HG03175 (cell line): ENCODE results near the gene HP1BP3.

Experiments
- ATAC-seq: cut with Tn5 transposase; IDR thresholded peaks from one replicate; pipeline ENCODE4 v1.9.1; 2021; ENCODE audit warnings: mild to moderate bottlenecking, moderate library complexity; ENCODE audit not compliant: unreplicated experiment

Gene HP1BP3

DNA sequence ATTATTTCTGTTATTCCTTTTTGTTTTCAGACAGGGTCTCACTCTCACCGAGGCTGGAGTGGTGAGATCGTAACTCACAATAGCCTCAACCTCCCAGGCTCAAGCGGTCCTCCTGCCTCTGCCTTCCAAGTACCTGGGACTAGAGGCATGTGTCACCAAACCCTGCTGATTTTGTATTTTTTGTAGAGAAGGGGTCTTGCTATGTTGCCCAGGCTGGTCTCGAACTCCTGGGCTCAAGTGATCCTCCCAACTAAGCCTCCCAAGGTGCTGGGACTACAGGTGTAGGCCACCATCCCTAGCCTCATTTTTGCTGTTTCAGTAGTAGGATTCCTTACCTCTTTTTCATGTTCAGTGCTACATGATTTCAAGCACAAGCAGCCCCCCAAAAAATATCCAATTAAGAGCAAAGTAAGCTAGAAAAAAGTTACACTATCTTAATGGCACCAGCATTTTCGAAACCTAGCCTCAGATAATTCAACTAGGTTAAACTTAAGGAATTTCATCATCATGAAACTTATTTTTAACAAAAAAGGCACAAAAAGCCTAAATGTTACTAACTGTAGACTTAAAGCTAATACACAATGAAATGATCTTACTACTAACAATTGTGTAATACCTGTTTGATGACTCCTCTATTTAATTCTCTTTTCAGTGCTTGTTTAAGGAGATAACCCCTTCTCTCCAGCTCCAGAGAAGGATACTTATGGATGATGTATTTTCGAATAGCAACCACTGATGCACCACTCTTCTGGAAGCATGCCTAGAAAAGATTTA, 16.6 kb downstream of the HP1BP3 start:
- ATAC-seq = no peak

DNA sequence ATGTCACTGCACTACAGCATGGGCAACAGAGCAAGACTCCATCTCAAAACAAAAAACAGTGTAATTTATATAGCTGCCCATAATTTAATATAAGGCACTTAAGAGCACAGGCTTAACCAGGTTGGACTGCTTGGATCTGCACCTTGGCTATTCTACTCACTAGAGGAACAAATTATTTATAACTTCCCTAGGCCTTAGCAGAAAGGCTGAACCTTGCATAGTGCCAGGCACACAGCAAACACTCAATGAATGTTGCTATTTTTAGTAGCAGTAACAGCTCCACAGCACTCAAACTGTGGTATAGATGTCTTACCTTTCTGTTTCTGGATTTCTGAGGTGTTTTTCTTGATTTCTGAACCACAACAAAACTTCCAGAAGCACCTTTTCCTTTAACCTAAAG, 19.8 kb downstream of the HP1BP3 start:
- no peak for ATAC-seq

DNA sequence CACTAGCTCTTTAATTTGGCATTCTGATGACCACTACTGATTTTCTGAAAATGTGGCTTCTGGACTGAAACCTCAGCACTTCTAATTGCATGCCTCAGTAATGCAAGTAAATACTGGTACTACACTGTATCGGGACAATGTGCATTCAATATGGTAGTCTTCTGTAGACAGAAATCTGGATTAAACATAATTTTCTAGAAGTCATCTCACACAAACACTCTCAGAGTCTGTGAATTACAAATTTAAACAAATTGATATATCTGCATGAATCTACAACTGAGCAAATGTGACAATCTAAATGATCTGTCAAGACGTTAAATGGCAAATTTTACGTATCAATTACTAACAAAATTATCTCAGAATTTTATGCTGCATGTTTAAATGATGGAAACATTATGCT, 23.7 kb downstream of the HP1BP3 start:
- ATAC-seq = no peak

DNA sequence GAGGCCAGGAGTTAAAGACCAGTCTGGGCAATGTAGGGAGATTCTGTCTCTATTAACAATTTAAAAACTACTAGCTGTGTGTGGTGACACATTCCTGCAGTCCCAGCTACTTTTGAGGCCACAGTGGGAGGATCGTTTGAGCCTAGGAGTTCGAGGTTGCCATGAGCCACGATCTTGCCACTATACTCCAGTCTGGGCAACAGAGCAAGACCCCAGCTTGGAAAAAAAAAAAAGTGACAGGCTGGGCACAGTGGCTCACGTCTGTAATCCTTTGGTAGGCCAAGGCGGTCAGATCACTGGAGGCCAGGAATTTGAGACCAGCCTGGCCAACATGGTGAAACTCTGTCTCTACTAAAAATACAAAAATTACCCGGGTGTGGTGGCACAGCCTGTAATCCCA, 26.8 kb downstream of the HP1BP3 start:
- ATAC-seq = no peak

DNA sequence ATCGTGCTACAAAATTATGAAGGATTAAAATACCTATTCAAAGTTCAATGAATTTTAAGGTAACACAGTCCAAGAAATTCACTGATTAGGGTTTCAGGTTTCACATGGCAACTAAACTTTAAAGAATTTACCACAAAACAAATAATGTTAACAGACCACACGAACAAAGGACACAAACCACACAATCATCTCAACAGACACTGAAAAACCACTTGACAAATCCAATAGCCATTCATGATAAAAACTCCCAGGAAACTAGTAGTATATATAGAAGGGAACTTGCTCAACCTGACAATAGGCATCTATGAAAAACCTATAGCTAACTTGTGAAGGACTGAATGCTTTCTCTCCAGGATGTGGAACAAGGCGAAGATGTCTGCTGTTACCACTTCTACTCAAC, 33.5 kb downstream of the HP1BP3 start:
- no peak for ATAC-seq

DNA sequence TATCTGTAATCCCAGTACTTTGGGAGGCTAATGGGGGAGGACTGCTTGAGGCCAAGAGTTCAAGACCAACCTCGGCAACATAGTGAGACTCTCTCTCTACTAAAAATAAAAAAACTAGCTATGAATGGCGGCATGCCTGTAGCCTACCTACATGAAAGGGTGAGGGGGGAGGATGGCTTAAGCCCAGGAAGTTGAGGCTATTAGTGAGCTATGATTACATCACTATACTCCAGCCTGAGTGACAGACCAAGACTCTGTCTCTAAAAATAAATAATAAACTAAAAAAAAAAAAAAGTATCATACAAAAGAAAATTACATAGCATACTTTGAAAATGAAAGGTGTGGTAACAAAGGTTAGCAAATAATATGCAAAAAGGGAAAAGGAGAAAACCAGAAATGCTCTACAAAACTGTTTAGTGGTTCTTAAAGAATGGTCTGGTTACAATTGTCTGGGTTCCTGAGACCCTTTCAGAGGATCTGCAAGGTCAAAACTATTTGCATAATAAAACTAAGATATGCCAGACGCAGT, 35.6 kb downstream of the HP1BP3 start:
- ATAC-seq = no peak

DNA sequence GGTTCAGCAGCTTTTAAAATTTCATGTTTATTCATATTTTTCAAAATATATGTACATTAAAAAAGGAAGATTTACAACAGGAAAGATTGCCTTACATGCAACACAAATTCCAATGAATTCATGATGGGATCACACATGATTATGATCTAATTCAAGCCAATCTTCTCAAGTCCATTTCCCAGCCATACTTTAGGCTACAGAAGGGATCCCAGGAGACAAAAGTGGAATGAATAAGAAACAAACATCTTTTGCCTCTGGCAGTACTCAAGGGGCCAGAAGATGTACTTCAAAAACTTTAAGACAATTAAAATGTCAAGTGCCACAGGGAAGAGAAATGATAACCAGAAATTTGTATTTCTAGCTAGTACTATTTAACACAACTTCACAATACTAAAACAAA, 44.4 kb downstream of the HP1BP3 start:
- ATAC-seq = no peak

DNA sequence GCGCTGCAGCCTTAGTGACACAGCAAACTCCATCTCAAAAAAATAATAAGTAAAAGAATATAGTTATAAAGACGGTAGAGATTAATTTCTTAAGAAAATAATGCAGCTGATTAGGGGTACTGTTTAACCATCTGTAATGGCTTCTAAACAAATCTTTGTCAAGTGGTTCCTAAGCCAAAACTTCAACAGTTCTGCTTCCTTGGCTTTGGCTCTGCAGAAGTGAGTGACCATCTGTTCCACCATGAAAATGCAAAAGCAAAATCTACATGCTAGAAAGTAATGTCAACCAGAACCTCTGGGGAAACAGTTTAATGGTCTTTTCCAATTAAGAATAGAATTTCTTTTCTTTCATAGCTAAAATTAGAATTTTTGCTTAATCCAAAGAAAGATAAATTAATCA, 46.3 kb downstream of the HP1BP3 start:
- ATAC-seq = no peak

DNA sequence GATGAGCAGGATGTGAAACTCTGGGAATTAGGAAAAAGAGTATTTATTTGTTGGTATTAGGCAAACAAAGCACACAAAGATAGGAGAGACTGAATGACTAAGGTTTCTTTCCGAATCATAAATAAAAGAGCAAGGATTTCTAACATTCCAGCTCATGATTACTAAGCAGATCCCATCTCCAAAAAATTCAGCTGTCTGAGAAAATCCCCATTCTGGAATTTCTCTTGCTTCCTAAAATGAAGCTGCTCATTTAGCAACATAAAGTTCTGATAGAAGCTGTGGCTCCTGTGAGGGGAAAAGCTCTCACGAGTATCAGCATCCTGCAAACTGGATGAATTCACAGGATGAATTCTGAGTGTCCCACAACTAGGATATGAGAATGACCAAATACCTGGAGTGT, 47.9 kb downstream of the HP1BP3 start:
- ATAC-seq = no peak

DNA sequence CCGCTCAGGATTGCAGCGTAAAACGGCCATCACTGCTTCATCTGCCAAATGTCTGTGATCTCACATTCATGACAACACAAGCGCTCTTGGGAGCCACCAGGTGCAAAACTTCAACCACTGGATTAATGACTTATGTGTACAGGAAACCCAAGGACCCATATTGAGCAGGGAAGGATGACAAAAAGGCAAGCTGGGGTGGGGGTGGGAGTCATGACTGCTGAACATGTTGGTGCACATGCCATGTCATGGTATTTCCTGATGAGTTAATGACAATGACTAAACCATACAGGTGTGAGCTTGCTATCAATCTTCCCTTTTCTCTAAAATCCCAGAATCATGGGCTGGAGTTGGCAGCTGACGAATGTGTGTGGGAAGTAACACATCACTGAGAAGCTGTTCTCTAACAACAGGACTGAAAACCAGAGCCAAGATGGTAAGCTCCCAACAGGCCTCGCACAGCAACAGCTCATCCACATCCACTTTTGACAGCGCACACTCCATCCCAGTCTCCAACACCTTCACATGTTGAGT, 51.5 kb downstream of the HP1BP3 start:
- no peak for ATAC-seq

DNA sequence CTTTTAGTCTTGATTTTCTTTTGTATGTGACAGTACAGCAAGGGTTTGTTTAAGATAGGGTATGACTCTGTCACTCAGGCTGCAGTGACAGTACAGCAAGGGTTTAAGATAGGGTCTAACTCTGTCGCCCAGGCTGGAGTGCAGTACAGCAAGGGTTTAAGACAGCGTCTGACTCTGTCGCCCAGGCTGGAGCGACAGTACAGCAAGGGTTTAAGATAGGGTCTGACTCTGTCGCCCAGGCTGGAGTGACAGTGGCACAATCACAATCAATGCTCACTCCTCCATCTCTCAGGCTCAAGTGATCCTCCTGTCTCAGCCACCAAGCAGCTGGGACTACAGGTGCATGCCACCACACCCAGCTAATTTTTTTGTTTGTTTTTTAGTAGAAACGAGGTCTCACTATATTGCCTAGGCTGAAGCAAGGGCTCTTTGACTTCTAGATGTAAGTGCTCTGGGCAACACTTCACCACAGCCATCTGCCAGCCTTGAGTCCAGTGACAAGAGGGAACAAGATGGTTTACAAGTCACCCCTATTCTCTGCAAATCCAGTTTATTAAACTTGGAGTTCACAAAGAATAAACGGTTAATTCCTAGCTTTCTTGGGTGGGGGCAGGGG, 53.6 kb downstream of the HP1BP3 start:
- no peak for ATAC-seq

DNA sequence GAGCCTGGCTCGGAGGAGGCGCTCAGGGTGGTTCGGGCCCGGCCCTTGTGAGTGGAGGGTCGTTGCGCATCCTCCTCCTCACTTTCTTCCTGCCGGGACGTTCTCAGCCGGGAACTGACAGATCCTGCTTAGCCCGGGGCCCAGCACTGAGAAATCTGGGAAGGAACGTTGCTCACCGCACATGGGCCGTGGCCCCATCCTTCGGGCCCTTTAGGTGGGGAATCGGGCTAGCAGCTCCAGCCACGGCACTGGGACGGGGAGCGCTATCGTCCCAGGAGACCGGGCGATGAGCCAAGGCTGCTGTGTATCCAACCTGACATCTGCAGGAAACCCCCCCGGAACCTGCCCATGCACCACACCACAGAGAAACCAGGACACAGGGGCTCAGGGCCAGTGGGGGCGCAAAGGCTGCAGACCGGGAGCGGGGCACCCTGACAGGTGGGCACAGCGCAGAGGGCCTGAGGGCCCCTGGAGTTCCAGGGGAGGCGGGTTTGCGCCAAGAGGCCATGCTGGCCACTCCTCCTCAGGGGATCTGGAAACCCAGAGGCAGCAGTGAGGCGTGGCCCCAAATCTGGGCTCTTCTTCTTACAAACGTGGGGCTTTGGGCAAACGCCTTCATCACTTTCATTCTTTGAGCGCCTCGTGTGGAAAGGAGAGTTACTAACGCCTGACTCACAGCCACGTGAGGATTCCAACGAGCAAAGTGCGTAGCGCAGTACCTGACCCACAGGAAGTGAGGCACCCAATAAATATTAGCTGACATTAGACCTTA, 54.3 kb downstream of the HP1BP3 start, which contains the start of gene SH2D5:
Gene SH2D5, minus strand, starts transcription at position 116 of the 772 bp plus-strand sequence. CDS start 4,659 bp downstream, outside the sequence.
- peak; percentile 51 for ATAC-seq

DNA sequence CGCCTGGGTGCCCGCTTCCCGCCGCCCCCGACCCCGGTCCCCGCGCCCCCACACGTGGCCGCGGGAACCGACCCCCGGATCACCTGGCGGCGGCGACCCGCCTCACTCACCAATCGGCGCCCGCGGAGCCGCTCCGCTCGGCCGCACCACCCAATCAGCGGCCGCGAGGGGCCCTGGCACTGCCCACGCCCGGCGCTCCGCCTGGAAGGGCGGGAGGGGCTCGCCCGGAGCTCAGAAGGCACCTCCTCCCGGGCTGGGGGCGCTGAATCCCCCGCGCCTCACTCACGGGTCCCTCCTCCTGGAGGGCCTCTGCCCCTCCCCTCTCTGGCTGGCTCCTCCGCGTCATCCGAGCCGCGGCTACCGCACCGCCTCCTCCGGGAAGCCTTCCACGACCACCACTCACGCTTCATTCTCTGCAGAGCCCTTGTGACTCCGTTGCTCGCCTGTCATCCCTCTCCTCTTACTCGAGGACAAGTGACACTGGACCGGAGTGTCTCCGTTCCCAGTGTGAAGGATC, 55.0 kb downstream of the HP1BP3 start:
- peak; percentile 37 for ATAC-seq

DNA sequence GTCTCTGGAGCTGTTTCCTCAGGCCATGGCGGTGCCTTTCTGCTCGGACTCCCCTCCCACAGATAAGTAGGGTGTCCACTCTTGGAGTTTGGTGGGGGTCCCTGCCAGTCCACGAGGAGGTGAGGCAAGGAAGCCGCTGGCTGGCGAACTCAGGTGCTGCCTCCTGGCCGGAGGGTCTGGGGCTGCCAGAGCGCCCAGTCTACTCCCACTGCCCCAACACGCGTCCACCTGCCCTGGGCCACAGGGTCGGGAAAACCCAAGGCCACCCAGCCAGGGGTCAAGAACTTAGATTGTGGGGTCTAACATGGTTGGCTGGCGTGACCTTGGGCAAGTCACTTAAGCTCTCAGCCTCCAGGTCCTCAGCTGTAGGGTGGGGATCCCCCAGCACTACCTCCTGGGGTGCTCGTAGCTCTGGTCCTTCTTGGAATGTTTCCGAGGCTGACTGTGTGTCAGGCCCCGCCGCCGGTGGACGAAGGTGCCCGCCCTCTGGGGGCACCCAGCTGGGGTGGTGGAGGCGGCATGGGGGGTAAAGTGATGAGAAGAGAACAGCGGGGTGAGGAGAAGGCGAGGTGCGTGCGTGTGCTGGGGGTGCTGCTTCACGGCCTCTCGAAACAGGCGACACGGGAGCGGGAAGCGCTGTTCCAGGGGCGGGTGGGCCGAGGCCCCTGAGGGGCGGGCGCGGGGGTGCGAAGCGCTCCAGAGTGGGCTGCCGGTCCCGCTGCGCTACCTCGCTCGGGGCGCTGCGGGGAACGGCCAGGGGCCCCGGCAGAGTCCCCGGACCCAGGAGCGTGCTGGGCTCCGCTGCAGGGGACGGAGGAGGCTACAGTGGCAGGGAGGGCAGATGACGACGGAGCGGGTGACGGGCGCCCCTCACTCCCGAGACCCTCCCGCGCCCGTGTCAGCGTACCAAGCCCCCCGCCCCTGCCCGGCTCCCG, 55.8 kb downstream of the HP1BP3 start:
- ATAC-seq = peak; percentile 17

DNA sequence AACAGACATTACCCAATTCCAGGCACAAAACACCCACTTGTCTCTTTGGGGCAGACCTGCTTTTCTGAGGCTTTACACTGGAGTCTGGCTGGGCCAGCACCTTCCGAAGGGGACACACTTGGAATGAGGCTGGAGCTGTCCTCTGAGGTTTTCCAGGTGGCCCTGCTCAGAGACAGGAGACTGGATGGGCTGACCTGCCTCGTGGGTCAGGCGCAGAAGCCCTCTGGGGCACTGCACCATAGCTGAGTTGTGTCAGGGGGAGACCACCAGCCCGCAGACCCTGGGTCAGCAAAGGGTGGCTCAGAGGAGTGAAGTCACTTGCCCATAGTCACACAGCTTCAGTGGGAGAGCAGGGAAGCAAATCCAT, 56.4 kb downstream of the HP1BP3 start:
- ATAC-seq = no peak

DNA sequence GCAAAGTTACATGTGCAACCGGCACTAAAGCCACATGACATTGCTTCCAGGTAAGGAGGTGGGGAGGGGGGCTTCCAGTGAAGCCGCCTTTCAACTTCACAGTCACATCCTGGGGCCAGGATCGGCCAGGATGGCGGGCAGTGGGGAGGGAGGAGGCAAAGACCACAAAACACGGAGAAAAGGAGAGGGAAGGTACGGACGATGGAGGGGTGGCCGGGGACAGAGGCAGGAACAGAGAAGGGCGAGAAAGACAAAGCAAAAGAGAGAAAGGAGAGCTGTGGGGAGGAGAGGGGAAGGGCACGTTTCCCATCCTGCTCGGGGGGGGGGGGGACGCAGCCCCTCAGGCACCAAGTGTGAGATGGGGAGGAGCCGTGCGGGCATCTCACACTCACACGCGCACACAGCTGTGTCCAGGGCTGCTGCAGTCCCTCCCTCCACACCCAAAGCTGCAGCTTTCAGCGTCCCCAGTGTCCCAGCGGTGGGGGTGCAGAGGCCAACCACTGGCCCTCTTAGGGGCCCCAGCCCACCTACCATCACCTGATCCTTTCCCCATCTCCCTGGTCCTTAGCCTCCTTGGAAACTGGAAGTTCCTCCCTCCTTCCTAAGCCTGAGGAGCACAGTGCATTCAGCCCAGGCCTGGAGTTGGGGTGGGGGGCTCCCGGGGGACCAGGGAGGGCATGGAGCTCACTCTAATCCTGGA, 57.0 kb downstream of the HP1BP3 start:
- no peak for ATAC-seq

DNA sequence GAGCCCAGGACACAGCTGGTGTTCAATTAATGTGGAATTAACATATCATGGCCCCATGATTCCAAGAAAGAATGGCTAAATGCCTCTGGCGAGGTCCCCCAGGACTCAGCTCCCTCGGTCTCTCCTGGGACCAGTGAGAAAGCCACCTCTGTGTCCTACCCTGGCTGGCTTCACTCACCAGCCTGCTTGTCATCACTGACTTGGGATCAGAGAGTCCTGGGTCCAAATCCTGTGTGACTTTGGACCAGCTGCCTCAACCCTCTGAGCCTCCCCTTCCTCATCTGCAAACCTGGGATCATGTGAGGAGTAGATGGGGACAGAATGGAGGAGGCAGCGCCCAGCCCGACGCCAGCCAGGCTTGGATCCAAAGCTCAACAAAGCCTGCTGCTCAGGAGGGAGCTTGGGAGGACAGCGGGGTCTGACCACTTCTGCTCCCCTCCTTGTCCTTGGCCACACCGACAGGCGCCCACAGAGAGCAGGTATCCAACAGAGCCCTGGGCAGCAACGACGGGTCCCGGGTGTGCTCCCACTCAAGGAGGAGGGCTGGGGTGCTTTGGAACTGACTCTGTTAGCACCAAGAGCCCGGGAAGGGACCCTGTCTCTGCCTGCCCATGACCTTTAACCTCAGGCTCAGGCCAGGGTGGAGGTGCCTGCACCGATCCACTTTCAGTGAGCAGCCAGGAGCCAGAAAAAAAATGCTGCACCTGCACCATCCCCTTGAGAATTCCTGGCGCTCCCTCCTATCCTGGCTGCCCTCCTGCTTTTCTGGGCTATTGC, 57.8 kb downstream of the HP1BP3 start:
- no peak for ATAC-seq

DNA sequence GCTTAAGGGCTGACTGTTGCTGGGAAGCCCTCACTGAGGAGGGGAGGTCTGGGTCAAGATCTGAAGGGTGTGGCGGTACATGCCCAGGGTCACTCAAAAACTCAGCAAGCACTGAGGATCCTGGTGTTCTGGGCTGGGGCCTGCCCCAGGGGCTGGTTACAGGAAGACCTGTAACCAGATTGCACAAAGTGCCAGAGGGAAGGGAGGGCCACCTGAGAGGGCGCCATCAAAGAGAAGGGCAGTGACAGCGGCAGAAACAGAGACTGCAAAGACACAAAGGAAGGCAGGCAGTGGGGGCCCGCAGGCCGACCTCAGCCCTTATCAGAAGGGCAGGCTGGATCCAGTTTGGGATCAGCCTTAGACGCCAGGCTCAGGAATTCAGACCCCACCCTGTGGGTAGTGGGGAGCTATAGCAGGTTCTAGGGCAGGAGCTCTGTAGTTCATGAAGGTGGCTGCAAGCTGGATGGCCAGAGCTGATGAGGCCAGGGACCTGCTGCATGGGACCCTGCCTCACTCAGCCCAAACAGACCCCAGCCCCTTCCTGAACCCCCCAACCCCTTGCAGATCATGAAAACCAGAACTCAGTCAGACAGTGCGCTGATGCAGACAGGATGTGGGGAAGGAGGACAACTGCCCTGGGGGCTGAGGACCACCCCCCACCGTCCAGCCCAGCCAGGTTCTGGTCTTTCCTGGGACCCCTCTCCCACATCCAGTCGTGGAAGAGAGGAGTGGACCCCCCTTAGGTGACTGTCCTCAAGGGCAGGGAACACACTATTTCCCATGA, 58.5 kb downstream of the HP1BP3 start:
- no peak for ATAC-seq
